HCT116 (cell line): Measurements from ENCODE around the gene NEK6. TPM values are rescaled to one million over a fixed set of nuclear protein-coding genes. Genes with fewer than 3 reads are reported as not detected.

Experiments
- ATAC-seq: fragments of 200-7000 bp; cut with Tn5 transposase; 2 replicates; pipeline ENCODE4 v1.9.1; 2020; ENCODE audit warnings: mild to moderate bottlenecking, moderate library complexity
- BruUV-seq: library from RNA; stranded (reverse); fragments of 400-500 nt; replicated peaks from 2 replicates; lab custom pipeline; 2021; lab: Mats Ljungman, UMichigan
- CTCF ChIA-PET: fragments of 300-600 bp; sonication (Branson Sonifier 250); formaldehyde crosslinking; loops from one replicate; lab custom pipeline; 2021; ENCODE audit warnings: antibody characterized with exemption; lab: Charles Lee
- POLR2A ChIA-PET: fragments of 300-600, 350-600 bp; sonication (Branson Sonifier 250); formaldehyde crosslinking; loops from one replicate; lab custom pipeline; 2021; ENCODE audit warnings: antibody characterized with exemption; lab: Charles Lee
- RAD21 ChIA-PET, 2 experiments: fragments of 300-600 bp; sonication (Branson Sonifier 250); formaldehyde crosslinking; loops; one replicate each; lab custom pipeline; 2023; ENCODE audit warnings: low total read pairs in 2 of 2; ENCODE audit not compliant: uncharacterized antibody in 2 of 2, unreplicated experiment in 2 of 2, low non-redundant PET in 1 of 2; lab: Charles Lee
- DNase-seq: peaks from one replicate; pipeline ENCODE4 v3.0.0-alpha.2; 2010; ENCODE audit warnings: low read depth, low spot score
- H2AFZ ChIP-seq: fragments of 200-600 bp; shearing (Covaris generic), sonication (generic); 2 replicates; pipeline ENCODE4 v1.6.1; 2017; ENCODE audit warnings: low read depth, mixed run types, mixed read lengths, antibody characterized with exemption, low read length; ENCODE audit not compliant: poor library complexity, severe bottlenecking
- H3K27ac ChIP-seq: 2 replicates; pipeline ENCODE4 v1.5.1; 2012; ENCODE audit warnings: low read depth, low read length
- H3K27me3 ChIP-seq: fragments of 200-600 bp; sonication (generic); 2 replicates; pipeline ENCODE4 v1.6.1; 2016; ENCODE audit warnings: mixed run types, low read length, mixed read lengths; ENCODE audit not compliant: insufficient read depth
- H3K36me3 ChIP-seq, 2 experiments: fragments of 200-500 bp in 1 of 2; fragments of 200-600 bp in 1 of 2; sonication (Bioruptor generic) in 1 of 2; sonication (generic) in 1 of 2; 2 replicates each; pipeline versions ENCODE4 v1.5.1 to v1.6.1; 2014 to 2016; ENCODE audit warnings: low read length in 2 of 2, inconsistent platforms in 1 of 2, mixed read lengths in 1 of 2, mixed run types in 1 of 2; ENCODE audit not compliant: insufficient read depth in 2 of 2, control insufficient read depth in 1 of 2
- H3K4me1 ChIP-seq, 2 experiments: fragments of 200-600 bp in 1 of 2; sonication (generic) in 1 of 2; 2 replicates each; pipeline versions ENCODE4 v1.5.1 to v1.6.1; 2012 to 2017; ENCODE audit warnings: low read length in 2 of 2, inconsistent platforms in 1 of 2, mild to moderate bottlenecking in 1 of 2, mixed read lengths in 1 of 2, mixed run types in 1 of 2, moderate library complexity in 1 of 2; ENCODE audit not compliant: insufficient read depth in 2 of 2, control insufficient read depth in 1 of 2
- H3K4me2 ChIP-seq: fragments of 200-600 bp; sonication (generic); 2 replicates; pipeline ENCODE4 v1.6.1; 2017; ENCODE audit warnings: mixed run types, low read length, mixed read lengths
- H3K4me3 ChIP-seq, 2 experiments: fragments of 200-600 bp in 1 of 2; sonication (generic) in 1 of 2; replicated peaks in 1 of 2; 2 replicates each; pipeline ENCODE4 v1.5.1; 2011 to 2016; ENCODE audit warnings: low read length in 2 of 2, control low read depth in 1 of 2, low read depth in 1 of 2, mild to moderate bottlenecking in 1 of 2, mixed read lengths in 1 of 2, mixed run types in 1 of 2
- H3K79me2 ChIP-seq: fragments of 200-600 bp; sonication (generic); 2 replicates; pipeline ENCODE4 v1.6.1; 2017; ENCODE audit warnings: mild to moderate bottlenecking, mixed run types, low read length, moderate library complexity, mixed read lengths; ENCODE audit not compliant: insufficient read depth
- H3K9ac ChIP-seq: fragments of 200-600 bp; sonication (generic); 2 replicates; pipeline ENCODE4 v1.6.1; 2016; ENCODE audit warnings: low read length, mixed read lengths
- H3K9me2 ChIP-seq: fragments of 200-600 bp; sonication (generic), shearing (Covaris generic); 2 replicates; pipeline ENCODE4 v1.6.1; 2017; ENCODE audit warnings: mixed run types, mild to moderate bottlenecking, moderate library complexity; ENCODE audit not compliant: insufficient read depth
- H3K9me3 ChIP-seq, 2 experiments: fragments of 200-500 bp in 1 of 2; fragments of 200-600 bp in 1 of 2; sonication (Bioruptor generic) in 1 of 2; sonication (generic) in 1 of 2; 2 replicates each; pipeline ENCODE4 v1.6.1; 2014 to 2017; ENCODE audit warnings: low read length in 2 of 2, mixed read lengths in 2 of 2, inconsistent platforms in 1 of 2, low read depth in 1 of 2, mild to moderate bottlenecking in 1 of 2, mixed run types in 1 of 2, moderate library complexity in 1 of 2; ENCODE audit not compliant: control insufficient read depth in 1 of 2, insufficient read depth in 1 of 2
- H4K20me1 ChIP-seq: fragments of 200-600 bp; sonication (generic), shearing (Covaris generic); 2 replicates; pipeline ENCODE4 v1.6.1; 2017; ENCODE audit warnings: mixed run types, mild to moderate bottlenecking, moderate library complexity; ENCODE audit not compliant: insufficient read depth
- ATF3 ChIP-seq: IDR thresholded peaks from 2 replicates; pipeline ENCODE4 v1.6.1; 2012
- CTCF ChIP-seq, 3 experiments: fragments of 200-600 bp in 1 of 3; sonication (generic) in 1 of 3; IDR thresholded peaks in 2 of 3; conservative IDR thresholded peaks in 1 of 3; 2 replicates each; pipeline ENCODE4 v1.5.1; 2012 to 2017; ENCODE audit warnings: low read depth in 2 of 3, low read length in 2 of 3, antibody characterized with exemption in 1 of 3, borderline replicate concordance in 1 of 3, control low read depth in 1 of 3, mild to moderate bottlenecking in 1 of 3, mixed read lengths in 1 of 3, mixed run types in 1 of 3, moderate library complexity in 1 of 3; ENCODE audit not compliant: insufficient read depth in 1 of 3
- EGR1 ChIP-seq: IDR thresholded peaks from 2 replicates; pipeline ENCODE4 v1.6.1; 2012; ENCODE audit warnings: low read depth
- EZH2 ChIP-seq: fragments of 200-600 bp; sonication (generic); IDR thresholded peaks from 2 replicates; pipeline ENCODE4 v1.6.1; 2017; ENCODE audit warnings: antibody characterized with exemption, mixed run types
- JUND ChIP-seq: IDR thresholded peaks from 2 replicates; pipeline ENCODE4 v1.6.1; 2012
- MAX ChIP-seq: IDR thresholded peaks from 2 replicates; pipeline ENCODE4 v1.6.1; 2012
- RAD21 ChIP-seq: IDR thresholded peaks from 2 replicates; pipeline ENCODE4 v1.6.1; 2012; ENCODE audit warnings: low read depth, mild to moderate bottlenecking
- REST ChIP-seq: IDR thresholded peaks from 2 replicates; pipeline ENCODE4 v1.6.1; 2012; ENCODE audit warnings: low read depth
- SP1 ChIP-seq: IDR thresholded peaks from 2 replicates; pipeline ENCODE4 v1.6.1; 2012; ENCODE audit warnings: low read depth
- ZBTB33 ChIP-seq: IDR thresholded peaks from 2 replicates; pipeline ENCODE4 v1.6.1; 2011; ENCODE audit warnings: mild to moderate bottlenecking, low read length, moderate library complexity; ENCODE audit not compliant: insufficient replicate concordance; ENCODE audit errors: extremely low read depth
- ZFX ChIP-seq: fragments of 450-650 bp; IDR thresholded peaks from 2 replicates; pipeline ENCODE4 v1.6.1; 2017
- intact Hi-C: fragments of 100-400 bp; cut with micrococcal nuclease; formaldehyde crosslinking; loops from 2 replicates; pipeline ENCODE4 v1.10.0; 2022
- total RNA-seq: library from RNA; stranded (reverse); gene quantifications from one replicate; pipeline ENCODE4 v1.2.1, GENCODE V29; 2021; ENCODE audit not compliant: unreplicated experiment

NEK6 gene
- total RNA-seq, 1 experiment from 2014 or later: 40.8 TPM

GRCh38 chr9:124353166-124353768, 95.5 kb downstream of the NEK6 start:
- no TSS peak for BruUV-seq
- intact Hi-C loops: no loop called here

GRCh38 chr9:124353811-124354274, 96.1 kb downstream of the NEK6 start:
- CTCF ChIA-PET: no interaction called here
- RAD21 ChIA-PET: no interaction called here

More at GRCh38 chr9:124353166-124353768, 95.5 kb downstream of the NEK6 start:
- ChIA-PET POLR2A (no interaction called here), CTCF (no interaction called here)
- ATAC-seq: no peak
- Histone ChIP-seq H2AFZ (no peak overlapping the region), H3K4me3 (no peak overlapping the region), H3K9me3 (no peaks in the 10 kb centered on the region), H3K4me1 (no peaks in the 10 kb centered on the region), H3K36me3 (peaks cover 27 to 45% of the 10 kb centered on the region in 2 experiments)
- TF ChIP-seq EZH2 (no peak), JUND (0 out of 2 replicates have a peak, but pooled peaks have one; percentile 3)
- TF ChIP-seq, all 23 proteins: peak for 1
- peaks cover 11% of the 10 kb centered on the region; the same call in 1 of the 2 replicates for H4K20me1 ChIP-seq
- peaks cover 41% of the 10 kb centered on the region for H3K79me2 ChIP-seq
- no peaks in the 10 kb centered on the region for H3K27me3 ChIP-seq
- no peak for DNase-seq
- no peaks in the 10 kb centered on the region for H3K9me2 ChIP-seq
- H3K4me2 ChIP-seq: no peak overlapping the region
- H3K9ac ChIP-seq: no peak overlapping the region
- no peak overlapping the region for H3K27ac ChIP-seq
- RAD21 ChIA-PET: no interaction called here

More at GRCh38 chr9:124353811-124354274, 96.1 kb downstream of the NEK6 start:
- peaks cover 11% of the 10 kb centered on the region; the same call in 1 of the 2 replicates for H4K20me1 ChIP-seq
- H3K36me3 ChIP-seq: peaks cover 21 to 39% of the 10 kb centered on the region in 2 experiments
- H3K9ac ChIP-seq: no peak overlapping the region
- POLR2A ChIA-PET: no interaction called here
- intact Hi-C loops: no loop called here
- no peak overlapping the region for H3K4me2 ChIP-seq
- no peak overlapping the region for H2AFZ ChIP-seq
- no peaks in the 10 kb centered on the region for H3K4me1 ChIP-seq
- H3K27ac ChIP-seq: no peak overlapping the region
- ATAC-seq (no peak), DNase-seq (no peak)
- H3K79me2 ChIP-seq: peaks cover 47% of the 10 kb centered on the region
- no peak overlapping the region for H3K4me3 ChIP-seq
- H3K27me3 ChIP-seq: no peaks in the 10 kb centered on the region
- BruUV-seq: no TSS peak
- no peaks in the 10 kb centered on the region for H3K9me2 ChIP-seq
- no peak for TF ChIP-seq EGR1
- no peak for TF ChIP-seq CTCF (IDR thresholded peaks at IDR 0.05 in 2 of 3, conservative IDR thresholded peaks at IDR 0.05 in 1 of 3; ENCODE audit: borderline replicate concordance in 1 of 3, insufficient read depth in 1 of 3, low read depth in 2 of 3, low read length in 2 of 3)
- TF ChIP-seq ATF3: no peak
- TF ChIP-seq ZFX: no peak
- no peak for TF ChIP-seq REST
- TF ChIP-seq EZH2: no peak
- no peak for TF ChIP-seq RAD21
- TF ChIP-seq SP1: no peak
- TF ChIP-seq ZBTB33: no peak
- TF ChIP-seq MAX: no peak
- no peak for TF ChIP-seq JUND
- no peaks in the 10 kb centered on the region for H3K9me3 ChIP-seq
